ENCODE results near the gene POLR2A.

DNA sequence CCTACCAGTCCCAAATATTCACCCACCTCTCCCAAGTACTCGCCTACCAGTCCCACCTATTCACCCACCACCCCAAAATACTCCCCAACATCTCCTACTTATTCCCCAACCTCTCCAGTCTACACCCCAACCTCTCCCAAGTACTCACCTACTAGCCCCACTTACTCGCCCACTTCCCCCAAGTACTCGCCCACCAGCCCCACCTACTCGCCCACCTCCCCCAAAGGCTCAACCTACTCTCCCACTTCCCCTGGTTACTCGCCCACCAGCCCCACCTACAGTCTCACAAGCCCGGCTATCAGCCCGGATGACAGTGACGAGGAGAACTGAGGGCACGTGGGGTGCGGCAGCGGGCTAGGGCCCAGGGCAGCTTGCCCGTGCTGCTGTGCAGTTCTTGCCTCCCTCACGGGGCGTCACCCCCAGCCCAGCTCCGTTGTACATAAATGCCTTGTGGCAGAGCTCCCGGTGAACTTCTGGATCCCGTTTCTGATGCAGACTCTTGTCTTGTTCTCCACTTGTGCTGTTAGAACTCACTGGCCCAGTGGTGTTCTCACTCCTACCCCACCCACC is 29.8 kb downstream of the POLR2A start:
- TF ChIP-seq, protein P1, sequence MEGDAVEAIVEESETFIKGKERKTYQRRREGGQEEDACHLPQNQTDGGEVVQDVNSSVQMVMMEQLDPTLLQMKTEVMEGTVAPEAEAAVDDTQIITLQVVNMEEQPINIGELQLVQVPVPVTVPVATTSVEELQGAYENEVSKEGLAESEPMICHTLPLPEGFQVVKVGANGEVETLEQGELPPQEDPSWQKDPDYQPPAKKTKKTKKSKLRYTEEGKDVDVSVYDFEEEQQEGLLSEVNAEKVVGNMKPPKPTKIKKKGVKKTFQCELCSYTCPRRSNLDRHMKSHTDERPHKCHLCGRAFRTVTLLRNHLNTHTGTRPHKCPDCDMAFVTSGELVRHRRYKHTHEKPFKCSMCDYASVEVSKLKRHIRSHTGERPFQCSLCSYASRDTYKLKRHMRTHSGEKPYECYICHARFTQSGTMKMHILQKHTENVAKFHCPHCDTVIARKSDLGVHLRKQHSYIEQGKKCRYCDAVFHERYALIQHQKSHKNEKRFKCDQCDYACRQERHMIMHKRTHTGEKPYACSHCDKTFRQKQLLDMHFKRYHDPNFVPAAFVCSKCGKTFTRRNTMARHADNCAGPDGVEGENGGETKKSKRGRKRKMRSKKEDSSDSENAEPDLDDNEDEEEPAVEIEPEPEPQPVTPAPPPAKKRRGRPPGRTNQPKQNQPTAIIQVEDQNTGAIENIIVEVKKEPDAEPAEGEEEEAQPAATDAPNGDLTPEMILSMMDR (conservative IDR thresholded peaks at IDR 0.05 in 1 of 2, IDR thresholded peaks at IDR 0.05 in 1 of 2; ENCODE audit: extremely low read depth in 1 of 2, insufficient read depth in 1 of 2, low read depth in 1 of 2, low read length in 2 of 2): no peak
- no peak for TF ChIP-seq EZH2 (IDR thresholded peaks at IDR 0.05; ENCODE audit: borderline replicate concordance, low read length)

Measured in mammary epithelial cell (primary cell).